IPS DF 4.7 (cell line): ENCODE results near the gene SPON1.

ENCODE experiments used
- DNase-seq: peaks from one replicate; pipeline ENCODE4 v3.0.0-alpha.2; 2013; ENCODE audit warnings: low spot score; ENCODE audit errors: extremely low read depth

The SPON1 gene

DNA sequence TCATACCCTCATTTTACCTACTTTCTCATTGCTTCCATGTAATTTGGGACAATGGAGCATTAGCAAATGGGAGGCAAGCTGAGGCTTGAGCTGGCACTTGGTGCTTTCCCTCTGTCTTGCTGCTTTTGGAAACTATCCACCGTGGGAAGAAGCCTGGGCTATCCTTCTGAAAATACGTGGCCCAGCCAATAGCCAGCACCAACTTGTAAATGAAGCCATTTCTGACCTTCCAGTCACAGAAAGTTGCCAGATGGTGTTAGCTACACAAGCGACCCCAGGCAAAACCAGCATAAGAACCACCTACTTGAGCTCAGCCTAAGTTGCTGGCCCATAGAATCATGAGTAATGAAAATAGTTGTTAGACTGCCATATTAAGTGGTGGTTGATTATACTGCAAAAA is 18.5 kb upstream of the SPON1 start:
- DNase-seq: no peak

DNA sequence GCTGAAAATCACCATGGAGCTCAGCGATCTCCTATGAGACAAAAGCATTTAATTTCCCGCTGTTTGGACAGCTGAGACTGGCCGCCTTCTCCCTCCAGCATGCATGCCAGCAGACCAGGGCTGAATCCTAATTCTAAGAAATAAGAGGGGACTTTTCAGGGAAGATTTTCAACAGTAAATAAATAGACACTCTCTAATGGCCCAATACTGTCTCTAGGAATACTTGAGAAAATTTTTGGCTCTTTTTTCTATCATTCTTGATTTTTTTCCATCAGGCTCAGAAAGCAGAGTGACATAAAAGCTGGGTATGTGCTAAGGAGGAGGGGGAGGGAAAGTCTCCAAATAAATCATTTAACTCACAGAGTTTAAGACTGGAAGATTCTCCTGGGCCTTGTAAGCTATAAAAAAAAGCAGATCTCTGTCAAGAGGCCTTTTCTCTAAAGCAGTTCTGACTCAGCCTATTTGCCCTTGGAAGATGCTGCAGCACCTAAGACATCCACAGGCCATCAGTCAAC is 17.6 kb upstream of the SPON1 start:
- no peak for DNase-seq

- no peak for DNase-seq
Measured at GRCh38 chr11:13947379-13947778, 15.1 kb upstream of the SPON1 start.

GRCh38 chr11:13949876-13950275 is 12.6 kb upstream of the SPON1 start:
- DNase-seq: no peak

DNA sequence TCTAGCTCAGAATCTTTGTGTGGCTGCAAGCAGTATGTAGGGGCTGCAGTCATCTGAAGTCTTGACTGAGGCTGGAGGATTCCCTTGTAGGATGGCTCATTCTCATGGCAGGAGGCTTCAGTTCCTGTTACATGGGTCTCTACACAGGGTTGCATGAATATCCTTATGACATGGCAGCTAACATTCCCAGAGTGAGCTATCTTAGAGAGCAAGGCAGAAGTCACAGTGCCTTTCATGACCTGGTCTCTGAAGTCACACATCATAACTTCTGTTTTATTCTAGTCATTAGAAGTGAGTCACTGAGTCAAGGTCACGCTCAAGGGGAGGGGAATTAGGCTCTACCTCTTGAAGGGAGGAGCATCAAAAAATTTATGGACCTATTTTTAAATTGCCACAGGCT is 10.3 kb upstream of the SPON1 start:
- no peak for DNase-seq

DNA sequence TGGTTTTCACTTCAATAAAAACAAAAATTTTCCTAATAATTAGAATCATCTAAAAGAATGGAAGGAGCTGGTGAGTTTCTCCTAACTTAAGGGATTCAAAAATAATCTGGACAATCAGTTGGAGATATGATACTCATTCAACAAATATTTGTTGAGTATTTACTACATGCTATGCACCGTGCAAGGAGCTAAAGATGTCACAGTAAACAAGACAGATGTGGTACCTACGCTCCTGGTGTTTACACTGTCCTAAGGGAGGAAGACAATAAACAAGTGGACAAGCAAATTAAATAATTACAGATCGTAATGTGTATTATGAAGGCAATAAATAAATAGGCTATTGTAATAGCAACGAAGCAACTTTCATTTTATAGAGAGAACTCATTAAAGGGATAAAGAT is 9.9 kb upstream of the SPON1 start:
- DNase-seq: no peak

DNA sequence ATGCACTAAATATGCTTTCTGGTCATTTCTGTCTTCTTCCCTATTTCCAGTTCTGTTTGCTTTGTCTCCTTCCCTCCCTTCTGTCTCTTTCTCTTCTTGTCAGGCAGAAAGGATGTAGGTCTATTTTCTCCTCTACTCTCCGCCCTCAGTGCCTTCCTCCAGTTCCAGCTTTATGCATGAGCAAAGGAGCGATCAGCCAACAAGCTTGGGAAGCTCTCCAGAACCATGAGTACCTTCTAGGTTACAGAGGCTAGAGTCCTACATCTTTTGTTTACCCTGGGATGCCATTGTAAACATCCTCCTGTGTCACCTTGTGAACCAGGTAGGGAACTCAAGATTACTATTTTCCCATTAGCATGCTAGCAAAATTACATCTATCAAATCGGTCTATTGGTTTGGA is 7.9 kb upstream of the SPON1 start:
- DNase-seq: no peak

GRCh38 chr11:13955971-13956421 is 6.5 kb upstream of the SPON1 start:
- no peak for DNase-seq

DNA sequence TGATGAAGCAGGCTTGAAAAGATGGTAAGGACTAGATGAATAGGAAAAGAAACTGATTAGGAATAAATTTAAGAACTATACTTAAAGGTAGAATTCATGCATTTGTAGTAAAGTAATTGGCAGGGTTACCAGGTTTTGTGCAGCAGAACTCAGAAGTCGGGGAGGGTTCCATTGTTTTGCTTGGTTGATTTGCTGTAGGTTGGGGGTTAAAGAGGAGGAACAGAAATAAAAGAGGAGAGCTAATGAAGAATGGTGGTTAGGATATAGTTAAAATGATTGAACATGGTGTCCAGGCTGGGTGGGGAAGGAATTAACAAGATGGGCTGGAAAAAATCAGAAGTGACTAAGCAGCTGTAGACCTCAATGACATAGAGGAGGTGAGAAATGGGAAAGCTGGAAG is 5.5 kb upstream of the SPON1 start:
- no peak for DNase-seq

GRCh38 chr11:13958641-13959400 is 3.7 kb upstream of the SPON1 start:
- no peak for DNase-seq

- DNase-seq: no peak
Measured at GRCh38 chr11:13962198-13962561, 343 bp upstream of the SPON1 start.

- DNase-seq: no peak
Measured at GRCh38 chr11:13963169-13963948, 836 bp downstream of the SPON1 start.

GRCh38 chr11:13963949-13964770 is 1.6 kb downstream of the SPON1 start:
- DNase-seq: no peak

- DNase-seq: no peak
Measured at GRCh38 chr11:13964771-13965074, 2.2 kb downstream of the SPON1 start.

DNA sequence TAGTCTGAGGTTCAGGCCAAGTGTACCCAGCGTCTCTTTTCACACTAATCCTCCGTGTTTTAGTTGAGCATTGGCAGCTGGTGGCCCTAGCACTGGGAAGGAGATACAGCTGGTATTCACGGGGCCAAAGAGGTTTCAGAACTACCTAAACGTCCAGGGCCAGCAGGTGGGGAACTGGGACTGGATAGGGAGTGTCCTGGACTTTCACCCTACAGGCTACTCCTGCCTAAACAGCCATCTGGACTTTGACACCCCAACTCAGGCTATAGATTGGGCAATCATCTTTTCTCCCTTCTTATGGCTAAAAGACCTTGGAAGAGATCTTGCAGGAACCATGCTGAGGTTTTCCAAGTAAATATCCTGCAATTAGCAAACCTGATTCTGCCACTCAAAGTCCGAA is 2.8 kb downstream of the SPON1 start:
- no peak for DNase-seq

DNA sequence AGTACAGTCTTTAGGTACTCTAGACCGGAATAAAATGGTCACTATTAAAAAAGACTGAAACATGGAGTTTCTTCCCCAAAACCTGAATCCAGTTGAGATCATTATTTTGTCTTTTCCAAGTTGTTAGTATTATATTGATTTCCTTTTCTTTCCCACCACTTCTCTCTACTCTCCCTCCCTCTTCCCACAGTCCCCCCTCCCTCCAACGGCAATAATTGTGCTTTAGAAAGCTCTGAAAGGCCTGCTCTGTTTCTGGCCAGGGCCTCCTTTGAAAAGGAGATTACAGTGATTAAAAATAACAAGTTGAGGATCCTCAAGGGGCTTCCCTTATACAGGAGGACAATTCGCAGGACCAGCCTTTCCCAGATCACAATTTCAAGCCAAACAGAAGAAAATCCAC is 3.5 kb downstream of the SPON1 start:
- no peak for DNase-seq

DNA sequence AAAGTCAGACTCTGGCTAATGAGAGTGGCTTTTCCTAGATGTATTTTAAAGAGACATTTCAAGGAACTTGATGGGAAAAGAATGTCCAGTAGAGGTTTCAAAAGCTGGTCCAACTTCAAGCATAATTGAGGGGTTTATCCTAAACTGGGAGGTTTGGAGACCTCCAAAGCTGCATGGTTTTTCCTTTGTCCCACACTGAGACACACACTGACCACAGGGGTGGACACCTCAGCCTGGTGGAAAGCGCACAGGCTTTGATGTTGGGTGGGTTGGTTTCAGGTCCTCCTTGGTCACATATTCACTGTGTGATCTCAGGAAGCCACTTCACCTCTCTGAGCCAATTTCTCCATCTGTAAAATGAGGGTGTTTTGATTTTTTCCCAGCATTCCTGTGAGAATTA is 4.0 kb downstream of the SPON1 start:
- no peak for DNase-seq

DNA sequence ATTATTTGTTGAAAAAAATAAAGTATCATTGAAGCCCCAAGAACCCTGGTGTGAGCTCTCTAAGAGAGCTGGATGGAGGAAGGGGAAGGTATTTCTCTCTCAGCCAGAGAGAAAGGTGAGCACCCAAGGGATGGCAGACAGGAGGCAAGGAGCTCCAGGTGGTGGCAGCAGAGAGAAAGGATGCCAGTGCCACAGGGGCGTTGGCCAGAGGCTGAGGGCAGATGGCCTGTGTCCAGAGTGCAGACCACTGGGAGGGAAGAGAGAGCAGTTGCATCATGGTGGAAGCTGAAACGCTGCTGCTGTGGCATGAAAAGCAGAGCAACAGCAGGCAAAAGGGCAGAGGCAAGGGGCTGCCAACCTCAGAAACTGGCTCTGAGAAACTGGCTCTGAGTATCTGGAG is 8.5 kb downstream of the SPON1 start:
- DNase-seq: no peak

GRCh38 chr11:13972043-13972910 is 9.8 kb downstream of the SPON1 start:
- no peak for DNase-seq

GRCh38 chr11:13972944-13973343 is 10.4 kb downstream of the SPON1 start:
- DNase-seq: no peak

DNA sequence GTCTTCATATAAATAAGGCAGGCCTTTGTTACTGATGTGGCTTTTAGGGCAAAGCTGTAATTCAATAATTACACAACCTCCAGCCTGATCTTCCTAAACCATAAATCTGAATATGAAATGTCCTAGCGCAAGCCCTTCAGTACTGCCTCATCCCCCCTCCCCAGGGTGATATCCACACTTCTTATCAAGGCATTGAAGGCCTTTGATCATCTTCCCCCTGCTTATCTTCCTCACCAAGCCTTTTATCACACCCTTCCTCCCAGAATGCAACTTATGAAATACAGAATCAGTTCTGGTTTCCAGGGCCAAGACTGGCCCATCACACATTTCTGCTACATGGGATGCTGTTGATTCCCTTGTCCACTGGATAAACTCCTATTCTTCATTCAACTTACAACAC is 12.1 kb downstream of the SPON1 start:
- no peak for DNase-seq
